Neural progenitor cell (in vitro differentiated cells): ENCODE measurements around the gene PTPRN2. TPM values are rescaled to one million over a fixed set of nuclear protein-coding genes. Genes with fewer than 3 reads are reported as not detected.

Experiments
- DNase-seq: peaks from one replicate; pipeline ENCODE4 v3.0.0-alpha.2; 2016; ENCODE audit warnings: low spot score
- H2AFZ ChIP-seq: fragments of 200-600 bp; sonication (generic); replicated peaks from 2 replicates; pipeline ENCODE4 v1.6.1; 2016; ENCODE audit warnings: antibody characterized with exemption
- H3F3A ChIP-seq: fragments of 200-600 bp; sonication (generic); 2 replicates; pipeline ENCODE4 v1.6.1; 2016; ENCODE audit warnings: antibody characterized with exemption, low read depth
- H3K27ac ChIP-seq: fragments of 200-600 bp; sonication (generic); 2 replicates; pipeline ENCODE4 v1.5.1; 2016; ENCODE audit warnings: mild to moderate bottlenecking
- H3K27me3 ChIP-seq: fragments of 200-600 bp; sonication (generic); 2 replicates; pipeline ENCODE4 v1.6.1; 2016; ENCODE audit warnings: mild to moderate bottlenecking, moderate library complexity
- H3K36me3 ChIP-seq: fragments of 200-600 bp; sonication (generic); 2 replicates; pipeline ENCODE4 v1.5.1; 2016
- H3K4me1 ChIP-seq: fragments of 200-600 bp; sonication (generic); 2 replicates; pipeline ENCODE4 v1.6.1; 2016; ENCODE audit warnings: mixed run types
- H3K4me2 ChIP-seq: fragments of 200-600 bp; sonication (generic); 2 replicates; pipeline ENCODE4 v1.6.1; 2016
- H3K4me3 ChIP-seq: fragments of 200-600 bp; sonication (generic); 2 replicates; pipeline ENCODE4 v1.5.1; 2016
- H3K79me2 ChIP-seq: fragments of 200-600 bp; sonication (generic); 2 replicates; pipeline ENCODE4 v1.6.1; 2016; ENCODE audit warnings: low read depth
- H3K9ac ChIP-seq: fragments of 200-600 bp; sonication (generic); 2 replicates; pipeline ENCODE4 v1.6.1; 2016
- H3K9me3 ChIP-seq: fragments of 200-600 bp; sonication (generic); 2 replicates; pipeline ENCODE4 v1.5.1; 2016; ENCODE audit warnings: low read depth
- H4K20me1 ChIP-seq: fragments of 200-600 bp; sonication (generic); 2 replicates; pipeline ENCODE4 v1.6.1; 2016; ENCODE audit warnings: low read depth
- H3K27ac Mint-ChIP-seq: 3 replicates; pipeline ENCODE4 v1.8.0; 2021; ENCODE audit warnings: mixed read lengths
- H3K27me3 Mint-ChIP-seq: 2 replicates; pipeline ENCODE4 v1.8.0; 2022; ENCODE audit warnings: low read depth, mild to moderate bottlenecking, inconsistent platforms, moderate library complexity, mixed read lengths; ENCODE audit not compliant: insufficient read depth
- H3K36me3 Mint-ChIP-seq: 3 replicates; pipeline ENCODE4 v1.8.0; 2021; ENCODE audit warnings: mixed read lengths
- H3K4me1 Mint-ChIP-seq: 3 replicates; pipeline ENCODE4 v1.8.0; 2021; ENCODE audit warnings: mixed read lengths
- H3K4me3 Mint-ChIP-seq: 3 replicates; pipeline ENCODE4 v1.8.0; 2021; ENCODE audit warnings: mild to moderate bottlenecking, moderate library complexity, mixed read lengths
- H3K9me3 Mint-ChIP-seq: 3 replicates; pipeline ENCODE4 v1.8.0; 2020; ENCODE audit warnings: mixed read lengths
- CTCF ChIP-seq: fragments of 200-600 bp; sonication (generic); IDR thresholded peaks from 2 replicates; pipeline ENCODE4 v1.5.1; 2017; ENCODE audit warnings: antibody characterized with exemption, mild to moderate bottlenecking
- EZH2 ChIP-seq: fragments of 200-600 bp; sonication (generic); IDR thresholded peaks from 2 replicates; pipeline ENCODE4 v1.6.1; 2017; ENCODE audit warnings: antibody characterized with exemption, mild to moderate bottlenecking, moderate library complexity
- EZH2phosphoT487 ChIP-seq: fragments of 200-600 bp; sonication (generic); IDR thresholded peaks from 2 replicates; pipeline ENCODE4 v1.6.1; 2017; ENCODE audit warnings: antibody characterized with exemption
- total RNA-seq: library from RNA; depleted of rRNA; stranded (reverse); fragments of >200 nt; gene quantifications from 2 replicates; pipeline ENCODE4 v1.2.3, GENCODE V29; 2015; ENCODE audit warnings: low replicate concordance

Gene PTPRN2
- total RNA-seq, 1 donor from 2014 or later = 3.0 TPM

- Mint-ChIP-seq H3K36me3 (no peaks in the 10 kb centered on the region), H3K4me3 (no peak overlapping the region), H3K9me3 (no peaks in the 10 kb centered on the region), H3K27ac (no peak overlapping the region), H3K4me1 (peaks cover 17% of the 10 kb centered on the region), H3K27me3 (no peaks in the 10 kb centered on the region)
- Histone ChIP-seq H3K4me3 (no peak overlapping the region), H3K9ac (no peak overlapping the region), H3K79me2 (no peaks in the 10 kb centered on the region), H2AFZ (no peak overlapping the region), H3K27ac (no peak overlapping the region), H3K36me3 (no peaks in the 10 kb centered on the region), H3F3A (peaks cover 27% of the 10 kb centered on the region), H4K20me1 (no peaks in the 10 kb centered on the region), H3K27me3 (no peaks in the 10 kb centered on the region), H3K9me3 (no peaks in the 10 kb centered on the region), H3K4me1 (peaks cover 41% of the 10 kb centered on the region), H3K4me2 (no peak overlapping the region)
- no peak for TF ChIP-seq EZH2
- no peak for TF ChIP-seq EZH2phosphoT487
- TF ChIP-seq CTCF = no peak
- no peak for DNase-seq
Observed at GRCh38 chr7:158018971-158019645, 568.5 kb downstream of the PTPRN2 start.

GRCh38 chr7:158018098-158018762 lies 569.4 kb downstream of the PTPRN2 start:
- DNase-seq = no peak
- Histone ChIP-seq H3K79me2 (no peaks in the 10 kb centered on the region), H3K4me1 (peaks cover 41% of the 10 kb centered on the region), H3K9me3 (no peaks in the 10 kb centered on the region), H3F3A (peaks cover 27% of the 10 kb centered on the region), H3K9ac (no peak overlapping the region), H3K27me3 (no peaks in the 10 kb centered on the region), H2AFZ (no peak overlapping the region), H3K4me3 (no peak overlapping the region), H3K27ac (no peak overlapping the region), H4K20me1 (no peaks in the 10 kb centered on the region), H3K4me2 (no peak overlapping the region), H3K36me3 (no peaks in the 10 kb centered on the region)
- Mint-ChIP-seq H3K4me1 (peaks cover 12% of the 10 kb centered on the region), H3K27ac (no peak overlapping the region), H3K9me3 (no peaks in the 10 kb centered on the region), H3K36me3 (no peaks in the 10 kb centered on the region), H3K27me3 (no peaks in the 10 kb centered on the region), H3K4me3 (no peak overlapping the region)
- TF ChIP-seq CTCF (no peak), EZH2 (no peak), EZH2phosphoT487 (no peak)

- Histone ChIP-seq H3F3A (peaks cover 27% of the 10 kb centered on the region), H3K79me2 (no peaks in the 10 kb centered on the region), H3K4me2 (peak overlapping the region; percentile 92), H3K27me3 (no peaks in the 10 kb centered on the region), H3K9me3 (no peaks in the 10 kb centered on the region), H2AFZ (no peak overlapping the region), H3K9ac (no peak overlapping the region), H3K4me3 (peak overlapping the region; percentile 45), H3K27ac (no peak overlapping the region), H4K20me1 (no peaks in the 10 kb centered on the region), H3K36me3 (no peaks in the 10 kb centered on the region), H3K4me1 (peaks cover 41% of the 10 kb centered on the region)
- no peak overlapping the region for H3K27ac Mint-ChIP-seq
- peaks cover under 1% of the 10 kb centered on the region for H3K27me3 Mint-ChIP-seq
- no peaks in the 10 kb centered on the region for H3K9me3 Mint-ChIP-seq
- no peak overlapping the region for H3K4me3 Mint-ChIP-seq
- peaks cover 12% of the 10 kb centered on the region for H3K4me1 Mint-ChIP-seq
- TF ChIP-seq EZH2phosphoT487 (no peak), CTCF (no peak), EZH2 (no peak)
- DNase-seq = no peak
- H3K36me3 Mint-ChIP-seq = no peaks in the 10 kb centered on the region
Observed at GRCh38 chr7:158017111-158018097, 570.2 kb downstream of the PTPRN2 start.
